T-cell (primary cell): ENCODE measurements around the gene B3GNT7. TPM values are rescaled to one million over a fixed set of nuclear protein-coding genes. Genes with fewer than 3 reads are reported as not detected.
"Not testable (repeated sequence)": the region's sequence is repeated elsewhere in the genome, so short reads cannot be mapped to it uniquely, and the experiment has no call there.

ENCODE experiments used
- ATAC-seq, 4 experiments: fragments of 200-7000 bp in 3 of 4; fragments of 150-1000 bp in 1 of 4; cut with Tn5 transposase; replicated peaks in 1 of 4; 1 replicate in 3 of 4; 2 replicates in 1 of 4; pipeline ENCODE4 v1.10.0; 2021; ENCODE audit warnings: moderate library complexity in 3 of 4, mild to moderate bottlenecking in 2 of 4, moderate number of reproducible peaks in 1 of 4
- CTCF ChIA-PET, 2 donors: fragments of 300-600 bp; sonication (Branson Sonifier 250); formaldehyde crosslinking; loops; one replicate each; lab custom pipeline; 2022; ENCODE audit warnings: antibody characterized with exemption in 2 of 2; lab: Charles Lee
- POLR2A ChIA-PET, 2 donors: fragments of 300-600 bp; sonication (Branson Sonifier 250); formaldehyde crosslinking; loops; one replicate each; lab custom pipeline; 2022; ENCODE audit warnings: antibody characterized with exemption in 2 of 2; lab: Charles Lee
- DNase-seq, 35 experiments: peaks; one replicate each; pipeline versions ENCODE4 v3.0.0 to v3.0.0-alpha.2; 2013 to 2023
- H3K27ac ChIP-seq: one replicate; pipeline ENCODE4 v1.5.1; 2013; ENCODE audit warnings: low read length
- H3K27me3 ChIP-seq, 2 experiments: replicated peaks in 1 of 2; 1 replicate in 1 of 2; 2 replicates in 1 of 2; pipeline versions ENCODE4 v1.6.1 to v1.7.0; 2013; ENCODE audit warnings: low read length in 1 of 2, mixed read lengths in 1 of 2; ENCODE audit not compliant: control insufficient read depth in 2 of 2, insufficient read depth in 2 of 2; ENCODE audit errors: extremely low read depth in 1 of 2
- H3K36me3 ChIP-seq, 2 donors: 1 replicate in 1 of 2; 2 replicates in 1 of 2; pipeline versions ENCODE4 v1.6.1 to v1.7.0; 2013; ENCODE audit warnings: low read length in 1 of 2; ENCODE audit not compliant: control insufficient read depth in 2 of 2, insufficient read depth in 1 of 2; ENCODE audit errors: extremely low read depth in 1 of 2
- H3K4me1 ChIP-seq, 2 experiments: 1 replicate in 1 of 2; 2 replicates in 1 of 2; pipeline versions ENCODE4 v1.6.1 to v1.7.0; 2013; ENCODE audit warnings: low read length in 2 of 2, mixed read lengths in 1 of 2; ENCODE audit not compliant: insufficient read depth in 2 of 2, control insufficient read depth in 1 of 2; ENCODE audit errors: extremely low read depth in 1 of 2
- H3K4me3 ChIP-seq, 2 donors: 1 replicate in 1 of 2; 2 replicates in 1 of 2; pipeline versions ENCODE4 v1.5.1 to v1.7.0; 2013; ENCODE audit warnings: mild to moderate bottlenecking in 2 of 2, low read length in 1 of 2, moderate library complexity in 1 of 2; ENCODE audit not compliant: control insufficient read depth in 1 of 2; ENCODE audit errors: extremely low read depth in 1 of 2
- H3K9me3 ChIP-seq: 2 replicates; pipeline ENCODE4 v1.7.0; 2013
- H3K27ac Mint-ChIP-seq, 2 donors: one replicate each; pipeline ENCODE4 v1.8.0; 2020 to 2021; ENCODE audit warnings: mild to moderate bottlenecking in 2 of 2, mixed read lengths in 2 of 2
- H3K27me3 Mint-ChIP-seq, 2 donors: one replicate each; pipeline ENCODE4 v1.8.0; 2021 to 2022; ENCODE audit warnings: mixed read lengths in 2 of 2
- H3K36me3 Mint-ChIP-seq: one replicate; pipeline ENCODE4 v1.8.0; 2021; ENCODE audit warnings: mixed read lengths
- H3K4me1 Mint-ChIP-seq, 3 donors: one replicate each; pipeline ENCODE4 v1.8.0; 2020 to 2022; ENCODE audit warnings: mixed read lengths in 3 of 3, mild to moderate bottlenecking in 1 of 3
- H3K4me3 Mint-ChIP-seq, 3 donors: one replicate each; pipeline ENCODE4 v1.8.0; 2020 to 2022; ENCODE audit warnings: mild to moderate bottlenecking in 3 of 3, mixed read lengths in 3 of 3, moderate library complexity in 3 of 3
- H3K9me3 Mint-ChIP-seq, 3 donors: one replicate each; pipeline ENCODE4 v1.8.0; 2020 to 2022; ENCODE audit warnings: mixed read lengths in 3 of 3
- WGBS: methylation state at CpG from one replicate; pipeline ENCODE4 v1.1.5; 2013; ENCODE audit warnings: missing lambda C conversion rate; ENCODE audit not compliant: insufficient coverage; 5-methylcytosine and 5-hydroxymethylcytosine counted together
- total RNA-seq, 35 experiments: library from RNA in 6 of 35; stranded (reverse) in 6 of 35; fragments of 120-200 nt in 1 of 35; gene quantifications; one replicate each; pipeline versions ENCODE4 v1.2.1 to v1.2.4 and lab custom pipeline; 2013 to 2026

Gene B3GNT7
- 1 to 10 TPM in 1 of 5 donors, under 1 TPM in 4; 0.30 to 2.0 (median 0.68) TPM for total RNA-seq
- 0.57 TPM for total RNA-seq (2013)
- total RNA-seq (lab: John Stamatoyannopoulos, UW), result 0.04 to 3.4 (median 0.62) reads per million in 29 experiments

GRCh38 chr2:231395188-231396057 is at the start of gene B3GNT7:
TSS of gene B3GNT7 (plus strand) at chr2:231395710. CDS start at chr2:231395804, 94 bp downstream.
- H3K27ac Mint-ChIP-seq, result peak within 1 kb of the TSS; percentile 22 to 71

GRCh38 chr2:231347081-231347480 is 48.4 kb upstream of the B3GNT7 start:
- ChIA-PET CTCF (interaction anchor here in 1 of 2 donors (0.6 kb wide), 1 partner anchor 9 kb away, joined by 4 read pairs; no protein-coding TSS in a partner anchor), POLR2A (interaction anchor here in 1 of 2 donors (0.8 kb wide), 1 partner anchor 12 kb away, joined by 8 read pairs; no protein-coding TSS in a partner anchor)
- no peaks in the 10 kb centered on the region for H3K9me3 ChIP-seq
- Mint-ChIP-seq H3K27ac (no peak overlapping the region), H3K4me1 (no peaks in the 10 kb centered on the region), H3K9me3 (no peaks in the 10 kb centered on the region), H3K27me3 (peaks cover 9 to 10% of the 10 kb centered on the region in 2 donors), H3K36me3 (no peaks in the 10 kb centered on the region), H3K4me3 (no peak overlapping the region)
- no CpG with 5 or more reads among the region's 5 CpGs for WGBS
- ATAC-seq, result no peak
- H3K4me3 ChIP-seq, result no peak overlapping the region
- no peak for DNase-seq
- no peaks in the 10 kb centered on the region for H3K4me1 ChIP-seq
- H3K27ac ChIP-seq, result no peak overlapping the region
- H3K27me3 ChIP-seq, result peaks cover 0 to 2% of the 10 kb centered on the region in 2 experiments
- no peaks in the 10 kb centered on the region for H3K36me3 ChIP-seq

More at GRCh38 chr2:231395188-231396057, at the start of gene B3GNT7:
- Histone ChIP-seq H3K9me3 (no peaks in the 10 kb centered on the region), H3K4me3 (peak within 1 kb of the TSS in 1 of 2 donors; percentile 17), H3K27me3 (peaks cover 0 to 68% of the 10 kb centered on the region in 2 experiments), H3K36me3 (no peaks in the 10 kb centered on the region), H3K27ac (peak within 1 kb of the TSS; percentile 58), H3K4me1 (peaks cover 0 to 31% of the 10 kb centered on the region in 2 experiments)
- Mint-ChIP-seq H3K4me3 (peak within 1 kb of the TSS; percentile 50 to 75 (median 65)), H3K4me1 (peaks cover 12 to 33% (median 15%) of the 10 kb centered on the region in 3 donors), H3K9me3 (no peaks in the 10 kb centered on the region), H3K36me3 (no peaks in the 10 kb centered on the region), H3K27me3 (peaks cover 41 to 53% of the 10 kb centered on the region in 2 donors)
- ChIA-PET CTCF (no interaction called here), POLR2A (no interaction called here)
- no peak for DNase-seq
- WGBS, result 14% methylated on average over 85 of the region's 95 CpGs
- no peak for ATAC-seq

GRCh38 chr2:231347638-231348037 is 47.9 kb upstream of the B3GNT7 start:
- peaks cover 9 to 10% of the 10 kb centered on the region in 2 donors for H3K27me3 Mint-ChIP-seq
- DNase-seq (no peak), ATAC-seq (no peak)
- peaks cover 0 to 2% of the 10 kb centered on the region in 2 experiments for H3K27me3 ChIP-seq
- WGBS, result 89% methylated on average over 1 of the region's 1 CpG
- H3K4me3 ChIP-seq, result no peak overlapping the region
- H3K27ac ChIP-seq, result no peak overlapping the region
- no peaks in the 10 kb centered on the region for H3K4me1 Mint-ChIP-seq
- no peaks in the 10 kb centered on the region for H3K36me3 ChIP-seq
- no peaks in the 10 kb centered on the region for H3K9me3 Mint-ChIP-seq
- ChIA-PET CTCF (no interaction called here), POLR2A (interaction anchor here in 1 of 2 donors (0.8 kb wide), 1 partner anchor 12 kb away, joined by 8 read pairs; no protein-coding TSS in a partner anchor)
- no peaks in the 10 kb centered on the region for H3K36me3 Mint-ChIP-seq
- no peak overlapping the region for H3K4me3 Mint-ChIP-seq
- H3K9me3 ChIP-seq, result no peaks in the 10 kb centered on the region
- H3K4me1 ChIP-seq, result no peaks in the 10 kb centered on the region
- no peak overlapping the region for H3K27ac Mint-ChIP-seq

GRCh38 chr2:231348173-231348572 is 47.3 kb upstream of the B3GNT7 start:
- Histone ChIP-seq H3K27me3 (peaks cover 0 to 2% of the 10 kb centered on the region in 2 experiments), H3K9me3 (no peaks in the 10 kb centered on the region), H3K4me1 (no peaks in the 10 kb centered on the region), H3K27ac (no peak overlapping the region), H3K36me3 (no peaks in the 10 kb centered on the region), H3K4me3 (no peak overlapping the region)
- H3K9me3 Mint-ChIP-seq, result no peaks in the 10 kb centered on the region
- H3K27ac Mint-ChIP-seq, result no peak overlapping the region
- peaks cover 9 to 10% of the 10 kb centered on the region in 2 donors for H3K27me3 Mint-ChIP-seq
- ChIA-PET POLR2A (interaction anchor here in 1 of 2 donors (0.7 kb wide), 1 partner anchor 1420 kb away, joined by 4 read pairs; no protein-coding TSS in a partner anchor), CTCF (no interaction called here)
- no peak overlapping the region for H3K4me3 Mint-ChIP-seq
- no CpG with 5 or more reads among the region's 2 CpGs for whole genome bisulfite sequencing
- ATAC-seq (no peak), DNase-seq (no peak)
- H3K36me3 Mint-ChIP-seq, result no peaks in the 10 kb centered on the region
- no peaks in the 10 kb centered on the region for H3K4me1 Mint-ChIP-seq

GRCh38 chr2:231348704-231349373 is 46.7 kb upstream of the B3GNT7 start:
- Histone ChIP-seq H3K36me3 (no peaks in the 10 kb centered on the region), H3K4me3 (no peak overlapping the region), H3K27ac (no peak overlapping the region), H3K9me3 (no peaks in the 10 kb centered on the region), H3K4me1 (no peaks in the 10 kb centered on the region), H3K27me3 (peaks cover 0 to 5% of the 10 kb centered on the region in 2 experiments)
- CTCF ChIA-PET, result no interaction called here
- no peaks in the 10 kb centered on the region for H3K9me3 Mint-ChIP-seq
- H3K27ac Mint-ChIP-seq, result no peak overlapping the region
- no peak for ATAC-seq
- no peaks in the 10 kb centered on the region for H3K36me3 Mint-ChIP-seq
- peaks cover 10 to 11% of the 10 kb centered on the region in 2 donors for H3K27me3 Mint-ChIP-seq
- 50% methylated on average over 2 of the region's 5 CpGs for WGBS
- no peak overlapping the region for H3K4me3 Mint-ChIP-seq
- no peaks in the 10 kb centered on the region for H3K4me1 Mint-ChIP-seq
- POLR2A ChIA-PET, result interaction anchor here (0.7 kb wide), 2 partner anchors 9 to 1419 kb away, joined by 4 to 11 read pairs; no protein-coding TSS in a partner anchor
- DNase-seq, result no peak

- H3K9me3 Mint-ChIP-seq, H3K4me3 ChIP-seq, H3K36me3 ChIP-seq, H3K27ac ChIP-seq, H3K36me3 Mint-ChIP-seq, H3K4me1 ChIP-seq, CTCF ChIA-PET, ATAC-seq, H3K4me1 Mint-ChIP-seq, H3K9me3 ChIP-seq, H3K4me3 Mint-ChIP-seq, H3K27me3 ChIP-seq, DNase-seq, H3K27ac Mint-ChIP-seq: not testable (repeated sequence)
- no CpG with 5 or more reads among the region's 10 CpGs for WGBS
- peaks cover 9 to 10% of the 10 kb centered on the region in 2 donors for H3K27me3 Mint-ChIP-seq
- POLR2A ChIA-PET, result interaction anchor here in 1 of 2 donors (0.7 kb wide), 1 partner anchor 8 kb away, joined by 11 read pairs; no protein-coding TSS in a partner anchor
Measured at GRCh38 chr2:231349374-231349735, 46.2 kb upstream of the B3GNT7 start.
